Measurements from ENCODE around the gene SH3D19. TPM values are rescaled to one million over a fixed set of nuclear protein-coding genes. Genes with fewer than 3 reads are reported as not detected.

Gene SH3D19
- total and polyA plus RNA-seq, 2 of the 4 experiments (the other 2 are of a cell fraction) = 14.4 to 27.2 TPM

- CTCF ChIA-PET = interaction anchor here (0.6 kb wide), 2 partner anchors 196 to 1803 kb away, joined by 3 to 6 read pairs; no protein-coding TSS in a partner anchor
- H3K4ac ChIP-seq (ENCODE audit: low read depth, low read length) = no peak overlapping the region
- no peaks in the 10 kb centered on the region for H3K79me1 ChIP-seq (ENCODE audit: low read depth in 1 of 2, low read length in 2 of 2)
- DNase-seq (peak; percentile 16), ATAC-seq (ENCODE audit: low read depth) (no peak)
- POLR2A ChIA-PET (ENCODE audit: unreplicated experiment) = no interaction called here
- H3K4me3 ChIP-seq (ENCODE audit: insufficient read depth, low read depth, low read length) = no peak overlapping the region
- no peak overlapping the region for H2AK5ac ChIP-seq (ENCODE audit: low read depth, low read length)
- H3K23ac ChIP-seq (ENCODE audit: low read depth, low read length) = no peak overlapping the region
- H2BK20ac ChIP-seq (ENCODE audit: low read depth, low read length) = no peak overlapping the region
- no peak overlapping the region for H3K4me2 ChIP-seq (ENCODE audit: low read depth, low read length)
- no peak overlapping the region for H2BK5ac ChIP-seq (ENCODE audit: low read depth, low read length, poor library complexity, severe bottlenecking)
- no peak overlapping the region for H2BK120ac ChIP-seq (ENCODE audit: low read depth, low read length)
- H4K8ac ChIP-seq (ENCODE audit: low read depth in 2 of 2, low read length in 2 of 2) = no peak overlapping the region
- TF ChIP-seq RAD21 (IDR thresholded peaks at IDR 0.05; ENCODE audit: low read length) (no peak), POLR2A (IDR thresholded peaks at IDR 0.05; ENCODE audit: low read depth, low read length) (no peak), MAFK (IDR thresholded peaks at IDR 0.05; ENCODE audit: low read depth, low read length) (no peak), FOS (IDR thresholded peaks at IDR 0.05; ENCODE audit: low read depth, low read length) (no peak), RCOR1 (IDR thresholded peaks at IDR 0.05; ENCODE audit: insufficient replicate concordance, low read length) (no peak), CEBPB (IDR thresholded peaks at IDR 0.05; ENCODE audit: low read depth, low read length) (no peak), SMC3 (IDR thresholded peaks at IDR 0.05; ENCODE audit: low read depth, low read length) (no peak), MXI1 (IDR thresholded peaks at IDR 0.05; ENCODE audit: borderline replicate concordance, low read depth, low read length) (no peak)
- TF ChIP-seq, protein P1, sequence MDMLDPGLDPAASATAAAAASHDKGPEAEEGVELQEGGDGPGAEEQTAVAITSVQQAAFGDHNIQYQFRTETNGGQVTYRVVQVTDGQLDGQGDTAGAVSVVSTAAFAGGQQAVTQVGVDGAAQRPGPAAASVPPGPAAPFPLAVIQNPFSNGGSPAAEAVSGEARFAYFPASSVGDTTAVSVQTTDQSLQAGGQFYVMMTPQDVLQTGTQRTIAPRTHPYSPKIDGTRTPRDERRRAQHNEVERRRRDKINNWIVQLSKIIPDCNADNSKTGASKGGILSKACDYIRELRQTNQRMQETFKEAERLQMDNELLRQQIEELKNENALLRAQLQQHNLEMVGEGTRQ (IDR thresholded peaks at IDR 0.05; ENCODE audit: low read depth, low read length) = no peak
- TF ChIP-seq, protein P2, sequence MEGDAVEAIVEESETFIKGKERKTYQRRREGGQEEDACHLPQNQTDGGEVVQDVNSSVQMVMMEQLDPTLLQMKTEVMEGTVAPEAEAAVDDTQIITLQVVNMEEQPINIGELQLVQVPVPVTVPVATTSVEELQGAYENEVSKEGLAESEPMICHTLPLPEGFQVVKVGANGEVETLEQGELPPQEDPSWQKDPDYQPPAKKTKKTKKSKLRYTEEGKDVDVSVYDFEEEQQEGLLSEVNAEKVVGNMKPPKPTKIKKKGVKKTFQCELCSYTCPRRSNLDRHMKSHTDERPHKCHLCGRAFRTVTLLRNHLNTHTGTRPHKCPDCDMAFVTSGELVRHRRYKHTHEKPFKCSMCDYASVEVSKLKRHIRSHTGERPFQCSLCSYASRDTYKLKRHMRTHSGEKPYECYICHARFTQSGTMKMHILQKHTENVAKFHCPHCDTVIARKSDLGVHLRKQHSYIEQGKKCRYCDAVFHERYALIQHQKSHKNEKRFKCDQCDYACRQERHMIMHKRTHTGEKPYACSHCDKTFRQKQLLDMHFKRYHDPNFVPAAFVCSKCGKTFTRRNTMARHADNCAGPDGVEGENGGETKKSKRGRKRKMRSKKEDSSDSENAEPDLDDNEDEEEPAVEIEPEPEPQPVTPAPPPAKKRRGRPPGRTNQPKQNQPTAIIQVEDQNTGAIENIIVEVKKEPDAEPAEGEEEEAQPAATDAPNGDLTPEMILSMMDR (conservative IDR thresholded peaks at IDR 0.05; ENCODE audit: low read depth, low read length) = no peak
- H3K18ac ChIP-seq (ENCODE audit: low read depth, low read length) = no peak overlapping the region
- dilution Hi-C loops (cut with HindIII; ENCODE audit: low sequenced_read_pairs, unreplicated experiment) (no loop called here), in situ Hi-C loops (cut with MboI; ENCODE audit: low sequenced_read_pairs) (no loop called here), intact Hi-C loops (cut with micrococcal nuclease) (no loop called here)
- no peaks in the 10 kb centered on the region for H3K9me1 ChIP-seq (ENCODE audit: insufficient read depth, low read length)
- H3K4me1 ChIP-seq (ENCODE audit: control insufficient read depth, insufficient read depth, low read length) = peaks cover 2% of the 10 kb centered on the region; the same call in 1 of the 2 replicates
- H3K56ac ChIP-seq (ENCODE audit: extremely low read depth, insufficient read depth, low read length) = no peak overlapping the region
- H3K36me3 ChIP-seq (ENCODE audit: control insufficient read depth, insufficient read depth, low read length) = no peaks in the 10 kb centered on the region
- H3K9ac ChIP-seq (ENCODE audit: low read depth, low read length) = no peak overlapping the region
- H4K91ac ChIP-seq (ENCODE audit: insufficient read depth, low read depth, low read length) = no peak overlapping the region
- no peak overlapping the region for H3K27ac ChIP-seq (ENCODE audit: insufficient read depth, low read length)
- no peak overlapping the region for H2BK15ac ChIP-seq (ENCODE audit: low read depth, low read length)
- no peak overlapping the region for H2AK9ac ChIP-seq (replicated peaks; ENCODE audit: low read depth, low read length, poor library complexity)
- no peaks in the 10 kb centered on the region for H4K20me1 ChIP-seq (ENCODE audit: insufficient read depth, low read length)
- no peak overlapping the region for H4K5ac ChIP-seq (ENCODE audit: low read depth, low read length)
- H3K9me3 ChIP-seq (ENCODE audit: control insufficient read depth, insufficient read depth, low read length) = peaks cover 2% of the 10 kb centered on the region; the same call in 1 of the 2 replicates
- no CpG with 5 or more reads among the region's 5 CpGs for WGBS, 2 experiments (ENCODE audit: extremely low coverage in 2 of 2, insufficient read length in 1 of 2)
- no peak overlapping the region for H3K14ac ChIP-seq (replicated peaks; ENCODE audit: low read depth, low read length)
- no TSS peak for BruUV-seq (replicated peaks)
- H3K27me3 ChIP-seq (ENCODE audit: control insufficient read depth, insufficient read depth, low read length) = peaks cover 3% of the 10 kb centered on the region
- no peak overlapping the region for H2AFZ ChIP-seq (replicated peaks; ENCODE audit: low read length, poor library complexity)
Observed at GRCh38 chr4:151340751-151341385, 15.5 kb upstream of the SH3D19 start.
